Activated CD8-positive, alpha-beta memory T cell treated with anti-CD3 and anti-CD28 coated beads, Interleukin-2, amount 50 U/mL, for 48 hours (primary cell): ENCODE measurements around the gene KIF5C.
"Not testable (repeated sequence)": the region's sequence is repeated elsewhere in the genome, so short reads cannot be mapped to it uniquely, and the experiment has no call there.

Experiments
- DNase-seq: peaks from one replicate; pipeline ENCODE4 v3.0.0-alpha.2; 2020

The KIF5C gene

GRCh38 chr2:148968301-148968700, 93.3 kb downstream of the KIF5C start:
- DNase-seq, result no peak

GRCh38 chr2:148968776-148969319, 93.8 kb downstream of the KIF5C start:
- no peak for DNase-seq

- DNase-seq, result no peak
Measured at GRCh38 chr2:148969659-148970061, 94.6 kb downstream of the KIF5C start.

- no peak for DNase-seq
Measured at GRCh38 chr2:148970385-148970784, 95.4 kb downstream of the KIF5C start.

GRCh38 chr2:148971547-148971946, 96.5 kb downstream of the KIF5C start:
- no peak for DNase-seq

- DNase-seq, result no peak
Measured at GRCh38 chr2:148974095-148974494, 99.1 kb downstream of the KIF5C start.

- no peak for DNase-seq
Measured at GRCh38 chr2:148978026-148978685, 103.1 kb downstream of the KIF5C start.

- no peak for DNase-seq
Measured at GRCh38 chr2:148978706-148979105, 103.7 kb downstream of the KIF5C start.

GRCh38 chr2:148979164-148979918, 104.3 kb downstream of the KIF5C start:
- no peak for DNase-seq

- DNase-seq, result no peak
Measured at GRCh38 chr2:148979919-148980277, 104.9 kb downstream of the KIF5C start.

- DNase-seq, result not testable (repeated sequence)
Measured at GRCh38 chr2:148980496-148980895, 105.5 kb downstream of the KIF5C start.

- DNase-seq, result no peak
Measured at GRCh38 chr2:148981324-148981723, 106.3 kb downstream of the KIF5C start.

- DNase-seq, result no peak
Measured at GRCh38 chr2:148981781-148982180, 106.8 kb downstream of the KIF5C start.

GRCh38 chr2:148982282-148982681, 107.3 kb downstream of the KIF5C start:
- no peak for DNase-seq

- no peak for DNase-seq
Measured at GRCh38 chr2:148983896-148984295, 108.9 kb downstream of the KIF5C start.

- DNase-seq, result no peak
Measured at GRCh38 chr2:148984449-148984848, 109.4 kb downstream of the KIF5C start.

GRCh38 chr2:148987286-148987685, 112.3 kb downstream of the KIF5C start:
- DNase-seq, result no peak

- no peak for DNase-seq
Measured at GRCh38 chr2:148988337-148988736, 113.3 kb downstream of the KIF5C start.

- no peak for DNase-seq
Measured at GRCh38 chr2:148989882-148990493, 115.0 kb downstream of the KIF5C start.

GRCh38 chr2:148990968-148991367, 115.9 kb downstream of the KIF5C start:
- no peak for DNase-seq

GRCh38 chr2:148992448-148992847, 117.4 kb downstream of the KIF5C start:
- no peak for DNase-seq

- no peak for DNase-seq
Measured at GRCh38 chr2:148993351-148993750, 118.3 kb downstream of the KIF5C start.

GRCh38 chr2:148994341-148994740, 119.3 kb downstream of the KIF5C start:
- DNase-seq, result no peak

GRCh38 chr2:148996805-148997204, 121.8 kb downstream of the KIF5C start:
- DNase-seq, result no peak
